Measurements from ENCODE around the gene RNF213.

RNF213 gene

DNA sequence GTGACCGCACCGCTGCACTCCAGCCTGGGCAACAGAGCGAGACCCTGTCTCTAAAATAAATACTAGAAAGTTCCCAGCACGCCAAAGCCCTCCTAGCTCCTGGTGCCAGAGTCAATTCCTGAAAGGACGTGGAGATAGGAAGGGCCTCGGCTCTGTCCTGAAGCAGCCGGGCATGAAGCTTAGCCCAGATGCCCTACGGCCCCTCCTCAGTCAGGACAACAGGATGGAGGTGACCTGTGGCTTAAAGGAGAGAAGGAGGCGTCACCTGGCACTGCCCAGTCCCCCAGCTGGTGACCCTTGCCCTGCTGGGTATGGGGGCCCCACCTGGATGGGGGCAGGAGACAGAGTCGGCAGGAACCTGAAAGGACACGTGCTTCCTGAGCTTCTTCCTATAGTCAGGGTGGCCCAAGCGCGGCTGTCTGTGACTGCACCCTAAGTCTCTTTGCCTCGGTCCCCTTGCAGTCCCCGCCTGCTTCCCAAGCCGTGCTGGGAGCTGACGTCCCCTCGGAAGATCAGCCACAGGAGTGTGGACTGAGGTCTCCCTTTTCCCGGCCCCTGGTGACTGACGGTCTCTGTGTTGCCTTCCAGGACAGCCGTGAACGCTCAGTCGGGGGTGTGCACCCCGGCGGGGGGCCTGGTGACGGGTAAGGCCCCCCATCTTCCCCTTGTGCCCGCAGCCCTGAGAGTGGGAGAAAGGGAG lies 14.9 kb upstream of the RNF213 start:
- CTCF ChIA-PET: no interaction called here
- H3K36me3 ChIP-seq (ENCODE audit: control insufficient read depth in 4 of 4, insufficient read depth in 4 of 4, low read length in 3 of 4): no peaks in the 10 kb centered on the region
- no peaks in the 10 kb centered on the region for H3K9me3 ChIP-seq (ENCODE audit: control extremely low read depth in 1 of 5, control insufficient read depth in 4 of 5, insufficient read depth in 2 of 5, low read depth in 1 of 5, low read length in 4 of 5)
- peaks cover 0 to 2% (median 0%) of the 10 kb centered on the region in 5 experiments for H3K27me3 ChIP-seq (replicated peaks in 2 of 5; ENCODE audit: control insufficient read depth in 4 of 5, insufficient read depth in 5 of 5, low read length in 4 of 5)
- POLR2A ChIA-PET: no interaction called here
- WGBS (ENCODE audit: insufficient coverage): 94% methylated on average over 17 of the region's 27 CpGs
- no peaks in the 10 kb centered on the region for H3K4me1 ChIP-seq (ENCODE audit: control extremely low read depth in 1 of 4, control insufficient read depth in 4 of 4, insufficient read depth in 4 of 4, low read length in 3 of 4)
- DNase-seq: no peak
- no peak overlapping the region for H3K27ac ChIP-seq (ENCODE audit: insufficient read depth in 1 of 2, low read depth in 1 of 2, low read length in 2 of 2, poor library complexity in 1 of 2, severe bottlenecking in 2 of 2)
- H3K4me3 ChIP-seq (ENCODE audit: control insufficient read depth in 1 of 7, extremely low read depth in 1 of 7, insufficient read depth in 4 of 7, low read depth in 2 of 7, low read length in 6 of 7): no peak overlapping the region

GRCh38 chr17:80246266-80246681 lies 14.4 kb upstream of the RNF213 start:
- DNase-seq: no peak
- Histone ChIP-seq H3K36me3 (ENCODE audit: control insufficient read depth in 4 of 4, insufficient read depth in 4 of 4, low read length in 3 of 4) (no peaks in the 10 kb centered on the region), H3K9me3 (ENCODE audit: control extremely low read depth in 1 of 5, control insufficient read depth in 4 of 5, insufficient read depth in 2 of 5, low read depth in 1 of 5, low read length in 4 of 5) (no peaks in the 10 kb centered on the region), H3K4me3 (ENCODE audit: control insufficient read depth in 1 of 7, extremely low read depth in 1 of 7, insufficient read depth in 4 of 7, low read depth in 2 of 7, low read length in 6 of 7) (no peak overlapping the region), H3K27me3 (replicated peaks in 2 of 5; ENCODE audit: control insufficient read depth in 4 of 5, insufficient read depth in 5 of 5, low read length in 4 of 5) (peaks cover 0 to 2% (median 0%) of the 10 kb centered on the region in 5 experiments), H3K27ac (ENCODE audit: insufficient read depth in 1 of 2, low read depth in 1 of 2, low read length in 2 of 2, poor library complexity in 1 of 2, severe bottlenecking in 2 of 2) (no peak overlapping the region), H3K4me1 (ENCODE audit: control extremely low read depth in 1 of 4, control insufficient read depth in 4 of 4, insufficient read depth in 4 of 4, low read length in 3 of 4) (no peaks in the 10 kb centered on the region)
- ChIA-PET POLR2A (no interaction called here), CTCF (no interaction called here)
- WGBS (ENCODE audit: insufficient coverage): 93% methylated on average over 9 of the region's 19 CpGs

DNA sequence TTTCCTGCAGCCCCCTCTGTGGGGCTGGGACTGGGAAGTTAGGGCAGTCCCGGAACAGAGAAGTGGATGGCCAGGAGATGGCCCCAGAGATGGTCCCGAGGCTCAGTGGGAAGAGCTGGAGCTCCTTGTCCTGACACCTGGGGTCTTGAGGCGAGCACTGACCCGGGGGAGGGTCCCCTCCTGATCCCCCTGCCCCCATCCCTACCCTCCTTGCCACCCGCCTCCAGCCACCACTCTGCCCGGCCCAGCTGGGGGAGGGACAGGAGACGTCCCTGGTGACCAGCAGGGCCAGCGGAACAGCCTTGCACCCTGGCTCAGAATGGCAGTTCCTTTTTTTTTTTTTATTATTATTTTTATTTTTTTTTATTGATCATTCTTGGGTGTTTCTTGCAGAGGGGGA lies 13.9 kb upstream of the RNF213 start:
- H3K9me3 ChIP-seq (ENCODE audit: control extremely low read depth in 1 of 5, control insufficient read depth in 4 of 5, insufficient read depth in 2 of 5, low read depth in 1 of 5, low read length in 4 of 5): no peaks in the 10 kb centered on the region
- WGBS (ENCODE audit: insufficient coverage): 92% methylated on average over 2 of the region's 8 CpGs
- H3K36me3 ChIP-seq (ENCODE audit: control insufficient read depth in 4 of 4, insufficient read depth in 4 of 4, low read length in 3 of 4): no peaks in the 10 kb centered on the region
- peaks cover 0 to 2% (median 0%) of the 10 kb centered on the region in 5 experiments for H3K27me3 ChIP-seq (replicated peaks in 2 of 5; ENCODE audit: control insufficient read depth in 4 of 5, insufficient read depth in 5 of 5, low read length in 4 of 5)
- ChIA-PET CTCF (interaction anchor here (1.5 kb wide), 1 partner anchor 8 kb away, joined by 5 read pairs; no protein-coding TSS in a partner anchor), POLR2A (no interaction called here)
- no peak overlapping the region for H3K27ac ChIP-seq (ENCODE audit: insufficient read depth in 1 of 2, low read depth in 1 of 2, low read length in 2 of 2, poor library complexity in 1 of 2, severe bottlenecking in 2 of 2)
- DNase-seq: no peak
- H3K4me1 ChIP-seq (ENCODE audit: control extremely low read depth in 1 of 4, control insufficient read depth in 4 of 4, insufficient read depth in 4 of 4, low read length in 3 of 4): no peaks in the 10 kb centered on the region
- no peak overlapping the region for H3K4me3 ChIP-seq (ENCODE audit: control insufficient read depth in 1 of 7, extremely low read depth in 1 of 7, insufficient read depth in 4 of 7, low read depth in 2 of 7, low read length in 6 of 7)

DNA sequence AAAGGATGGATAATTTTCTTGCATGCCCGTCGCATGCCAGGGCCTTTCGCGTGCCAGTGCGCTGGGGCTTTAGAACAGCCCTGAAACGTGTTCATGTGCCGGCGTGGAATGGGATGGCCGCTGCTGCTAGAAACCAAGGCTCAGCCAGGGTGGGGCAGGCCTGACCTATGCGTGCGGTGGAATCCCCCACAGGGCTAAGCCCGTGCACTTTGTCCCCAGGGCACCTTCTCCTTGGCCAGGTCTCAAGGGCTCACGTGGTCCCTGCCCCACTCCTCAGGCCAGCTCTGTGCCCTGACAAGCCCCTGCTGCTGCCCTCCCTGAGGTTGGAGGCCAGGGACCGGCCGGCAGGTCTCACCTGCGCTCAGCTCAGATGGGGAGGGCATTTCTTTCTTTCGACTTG lies 13.1 kb upstream of the RNF213 start:
- WGBS (ENCODE audit: insufficient coverage): 97% methylated on average over 17 of the region's 17 CpGs
- ChIA-PET POLR2A (interaction anchor here (0.6 kb wide), 1 partner anchor 56 kb away, joined by 3 read pairs; no protein-coding TSS in a partner anchor), CTCF (interaction anchor here (1.5 kb wide), 1 partner anchor 9 kb away, joined by 5 read pairs; no protein-coding TSS in a partner anchor)
- no peaks in the 10 kb centered on the region for H3K36me3 ChIP-seq (ENCODE audit: control insufficient read depth in 4 of 4, insufficient read depth in 4 of 4, low read length in 3 of 4)
- H3K27ac ChIP-seq (ENCODE audit: insufficient read depth in 1 of 2, low read depth in 1 of 2, low read length in 2 of 2, poor library complexity in 1 of 2, severe bottlenecking in 2 of 2): no peak overlapping the region
- no peak overlapping the region for H3K4me3 ChIP-seq (ENCODE audit: control insufficient read depth in 1 of 7, extremely low read depth in 1 of 7, insufficient read depth in 4 of 7, low read depth in 2 of 7, low read length in 6 of 7)
- DNase-seq: no peak
- no peaks in the 10 kb centered on the region for H3K4me1 ChIP-seq (ENCODE audit: control extremely low read depth in 1 of 4, control insufficient read depth in 4 of 4, insufficient read depth in 4 of 4, low read length in 3 of 4)
- peaks cover 0 to 2% (median 0%) of the 10 kb centered on the region in 5 experiments for H3K27me3 ChIP-seq (replicated peaks in 2 of 5; ENCODE audit: control insufficient read depth in 4 of 5, insufficient read depth in 5 of 5, low read length in 4 of 5)
- H3K9me3 ChIP-seq (ENCODE audit: control extremely low read depth in 1 of 5, control insufficient read depth in 4 of 5, insufficient read depth in 2 of 5, low read depth in 1 of 5, low read length in 4 of 5): no peaks in the 10 kb centered on the region

GRCh38 chr17:80248001-80248893 lies 12.4 kb upstream of the RNF213 start:
- 97% methylated on average over 18 of the region's 23 CpGs for WGBS (ENCODE audit: insufficient coverage)
- POLR2A ChIA-PET: interaction anchor here (0.6 kb wide), 1 partner anchor 57 kb away, joined by 3 read pairs; no protein-coding TSS in a partner anchor

GRCh38 chr17:80248894-80249710 lies 11.6 kb upstream of the RNF213 start:
- H3K36me3 ChIP-seq (ENCODE audit: control insufficient read depth in 4 of 4, insufficient read depth in 4 of 4, low read length in 3 of 4): no peaks in the 10 kb centered on the region
- DNase-seq: no peak
- 92% methylated on average over 24 of the region's 26 CpGs for WGBS (ENCODE audit: insufficient coverage)
- H3K9me3 ChIP-seq (ENCODE audit: control extremely low read depth in 1 of 5, control insufficient read depth in 4 of 5, insufficient read depth in 2 of 5, low read depth in 1 of 5, low read length in 4 of 5): no peaks in the 10 kb centered on the region
- H3K4me3 ChIP-seq (ENCODE audit: control insufficient read depth in 1 of 7, extremely low read depth in 1 of 7, insufficient read depth in 4 of 7, low read depth in 2 of 7, low read length in 6 of 7): no peak overlapping the region
- ChIA-PET POLR2A (no interaction called here), CTCF (interaction anchor here (1.1 kb wide), 1 partner anchor 53 kb away, joined by 3 read pairs; no protein-coding TSS in a partner anchor)
- no peak overlapping the region for H3K27ac ChIP-seq (ENCODE audit: insufficient read depth in 1 of 2, low read depth in 1 of 2, low read length in 2 of 2, poor library complexity in 1 of 2, severe bottlenecking in 2 of 2)
- peaks cover 0 to 2% (median 0%) of the 10 kb centered on the region in 5 experiments for H3K27me3 ChIP-seq (replicated peaks in 2 of 5; ENCODE audit: control insufficient read depth in 4 of 5, insufficient read depth in 5 of 5, low read length in 4 of 5)
- H3K4me1 ChIP-seq (ENCODE audit: control extremely low read depth in 1 of 4, control insufficient read depth in 4 of 4, insufficient read depth in 4 of 4, low read length in 3 of 4): peaks cover 0 to 14% (median 8%) of the 10 kb centered on the region in 4 experiments

More at GRCh38 chr17:80248001-80248893, 12.4 kb upstream of the RNF213 start:
- CTCF ChIA-PET: interaction anchor here (1.1 to 1.5 kb wide), 2 partner anchors 10 to 52 kb away, joined by 3 to 5 read pairs; no protein-coding TSS in a partner anchor
- peaks cover 0 to 2% (median 0%) of the 10 kb centered on the region in 5 experiments for H3K27me3 ChIP-seq (replicated peaks in 2 of 5; ENCODE audit: control insufficient read depth in 4 of 5, insufficient read depth in 5 of 5, low read length in 4 of 5)
- H3K27ac ChIP-seq (ENCODE audit: insufficient read depth in 1 of 2, low read depth in 1 of 2, low read length in 2 of 2, poor library complexity in 1 of 2, severe bottlenecking in 2 of 2): no peak overlapping the region
- DNase-seq: no peak
- no peak overlapping the region for H3K4me3 ChIP-seq (ENCODE audit: control insufficient read depth in 1 of 7, extremely low read depth in 1 of 7, insufficient read depth in 4 of 7, low read depth in 2 of 7, low read length in 6 of 7)
- no peaks in the 10 kb centered on the region for H3K36me3 ChIP-seq (ENCODE audit: control insufficient read depth in 4 of 4, insufficient read depth in 4 of 4, low read length in 3 of 4)
- H3K9me3 ChIP-seq (ENCODE audit: control extremely low read depth in 1 of 5, control insufficient read depth in 4 of 5, insufficient read depth in 2 of 5, low read depth in 1 of 5, low read length in 4 of 5): no peaks in the 10 kb centered on the region
- peaks cover 0 to 6% (median 2%) of the 10 kb centered on the region in 4 experiments for H3K4me1 ChIP-seq (ENCODE audit: control extremely low read depth in 1 of 4, control insufficient read depth in 4 of 4, insufficient read depth in 4 of 4, low read length in 3 of 4)
